SK-N-SH (cell line): ENCODE measurements around the gene NTM.

Experiments used
- EP300 ChIP-seq, 2 experiments: IDR thresholded peaks; 2 replicates each; pipeline versions ENCODE4 v1.4.0 to v1.6.1; 2012; ENCODE audit warnings: borderline replicate concordance in 1 of 2, low read depth in 1 of 2, low read length in 1 of 2
- GABPA ChIP-seq: IDR thresholded peaks from 2 replicates; pipeline ENCODE4 v1.4.0; 2012; ENCODE audit warnings: low read depth, mild to moderate bottlenecking
- GATA2 ChIP-seq: sonication (generic); formaldehyde crosslinking; IDR thresholded peaks from 2 replicates; pipeline ENCODE4 v1.5.0; 2020; ENCODE audit warnings: mild to moderate bottlenecking, missing genetic modification reagents
- IRF3 ChIP-seq: fragments of 150-350 bp; IDR thresholded peaks from 2 replicates; pipeline ENCODE4 v1.6.1; 2016; ENCODE audit warnings: mild to moderate bottlenecking, low read depth, low read length
- NRF1 ChIP-seq: IDR thresholded peaks from 2 replicates; pipeline ENCODE4 v1.6.1; 2012; ENCODE audit warnings: low read depth, mild to moderate bottlenecking, low read length
- POLR2AphosphoS5 ChIP-seq: IDR thresholded peaks from 2 replicates; pipeline ENCODE4 v1.6.1; 2012; ENCODE audit warnings: low read depth, low read length
- RCOR1 ChIP-seq: fragments of 150-350 bp; IDR thresholded peaks from 2 replicates; pipeline ENCODE4 v1.6.1; 2017; ENCODE audit warnings: antibody characterized with exemption, low read length
- REST ChIP-seq: IDR thresholded peaks from 2 replicates; pipeline ENCODE4 v1.6.1; 2012; ENCODE audit warnings: mild to moderate bottlenecking, low read depth, low read length, moderate library complexity
- TCF12 ChIP-seq: IDR thresholded peaks from 2 replicates; pipeline ENCODE4 v1.4.0; 2012
- TEAD4 ChIP-seq: IDR thresholded peaks from 2 replicates; pipeline ENCODE4 v1.4.0; 2012; ENCODE audit warnings: mild to moderate bottlenecking, borderline replicate concordance; ENCODE audit not compliant: insufficient read depth
- USF2 ChIP-seq: fragments of 150-350 bp; IDR thresholded peaks from 2 replicates; pipeline ENCODE4 v1.6.1; 2017; ENCODE audit warnings: antibody characterized with exemption, low read length, low read depth, borderline replicate concordance
- TF ChIP-seq, protein P1 (sequence below): fragments of 200-600 bp; sonication (generic); IDR thresholded peaks from 2 replicates; pipeline ENCODE4 v1.6.1; 2017; ENCODE audit warnings: antibody characterized with exemption, mild to moderate bottlenecking, moderate library complexity
- TF ChIP-seq, protein P2 (sequence below): IDR thresholded peaks from 2 replicates; pipeline ENCODE4 v1.4.0; 2012; ENCODE audit warnings: low read depth, borderline replicate concordance

- TF ChIP-seq IRF3 (no peak), RCOR1 (no peak), EP300 (IDR thresholded peaks at IDR 0.05; ENCODE audit: borderline replicate concordance in 1 of 2, low read depth in 1 of 2, low read length in 1 of 2) (no peak), TEAD4 (no peak), GABPA (no peak), TCF12 (no peak), REST (no peak), USF2 (no peak), GATA2 (CRISPR knock-in tag) (no peak), POLR2AphosphoS5 (no peak), NRF1 (no peak)
- TF ChIP-seq, protein P1, sequence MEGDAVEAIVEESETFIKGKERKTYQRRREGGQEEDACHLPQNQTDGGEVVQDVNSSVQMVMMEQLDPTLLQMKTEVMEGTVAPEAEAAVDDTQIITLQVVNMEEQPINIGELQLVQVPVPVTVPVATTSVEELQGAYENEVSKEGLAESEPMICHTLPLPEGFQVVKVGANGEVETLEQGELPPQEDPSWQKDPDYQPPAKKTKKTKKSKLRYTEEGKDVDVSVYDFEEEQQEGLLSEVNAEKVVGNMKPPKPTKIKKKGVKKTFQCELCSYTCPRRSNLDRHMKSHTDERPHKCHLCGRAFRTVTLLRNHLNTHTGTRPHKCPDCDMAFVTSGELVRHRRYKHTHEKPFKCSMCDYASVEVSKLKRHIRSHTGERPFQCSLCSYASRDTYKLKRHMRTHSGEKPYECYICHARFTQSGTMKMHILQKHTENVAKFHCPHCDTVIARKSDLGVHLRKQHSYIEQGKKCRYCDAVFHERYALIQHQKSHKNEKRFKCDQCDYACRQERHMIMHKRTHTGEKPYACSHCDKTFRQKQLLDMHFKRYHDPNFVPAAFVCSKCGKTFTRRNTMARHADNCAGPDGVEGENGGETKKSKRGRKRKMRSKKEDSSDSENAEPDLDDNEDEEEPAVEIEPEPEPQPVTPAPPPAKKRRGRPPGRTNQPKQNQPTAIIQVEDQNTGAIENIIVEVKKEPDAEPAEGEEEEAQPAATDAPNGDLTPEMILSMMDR: no peak
- TF ChIP-seq, protein P2, sequence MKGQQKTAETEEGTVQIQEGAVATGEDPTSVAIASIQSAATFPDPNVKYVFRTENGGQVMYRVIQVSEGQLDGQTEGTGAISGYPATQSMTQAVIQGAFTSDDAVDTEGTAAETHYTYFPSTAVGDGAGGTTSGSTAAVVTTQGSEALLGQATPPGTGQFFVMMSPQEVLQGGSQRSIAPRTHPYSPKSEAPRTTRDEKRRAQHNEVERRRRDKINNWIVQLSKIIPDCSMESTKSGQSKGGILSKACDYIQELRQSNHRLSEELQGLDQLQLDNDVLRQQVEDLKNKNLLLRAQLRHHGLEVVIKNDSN: no peak
Measured at GRCh38 chr11:132301900-132302299, 931.5 kb downstream of the NTM start.
